GM19239 (cell line): Measurements from ENCODE around the gene ATAD5.
A peak's percentile ranks its signal among the peaks of the same experiment; 100 is the strongest.
"Not testable (repeated sequence)": the region's sequence is repeated elsewhere in the genome, so short reads cannot be mapped to it uniquely, and the experiment has no call there.

Experiments
- DNase-seq: peaks from one replicate; pipeline ENCODE4 v3.0.0; 2011; ENCODE audit warnings: low spot score; ENCODE audit not compliant: insufficient read length
- FAIRE-seq: peaks from 2 replicates; lab custom pipeline; 2011; peaks lifted over from hg19 to GRCh38; lab: Jason Lieb, UNC

Gene ATAD5

GRCh38 chr17:30821871-30822723, 9.7 kb upstream of the ATAD5 start:
- DNase-seq, result no peak
- FAIRE-seq, result peak; percentile 44

DNA sequence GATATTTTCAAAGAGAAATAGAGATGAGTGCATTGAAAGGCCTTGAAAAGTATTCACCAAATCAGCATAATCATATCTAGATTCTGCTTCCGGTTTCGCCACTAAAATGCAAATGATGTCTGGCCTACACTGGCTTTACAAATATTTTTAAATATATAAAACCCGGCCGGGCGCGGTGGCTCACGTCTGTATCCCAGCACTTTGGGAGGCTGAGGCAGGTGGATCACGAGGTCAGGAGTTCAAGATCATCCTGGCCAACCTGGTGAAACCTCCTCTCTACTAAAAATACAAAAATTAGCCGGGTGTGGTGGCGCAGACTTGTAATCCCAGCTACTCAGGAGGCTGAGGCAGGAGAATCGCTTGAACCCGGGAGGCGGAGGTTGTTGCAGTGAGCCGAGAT, 8.8 kb upstream of the ATAD5 start:
- not testable (repeated sequence) for DNase-seq, FAIRE-seq

- FAIRE-seq, result peak; percentile 26
These were observed 8.3 kb upstream of the ATAD5 start for GRCh38 chr17:30823421-30823820.

DNA sequence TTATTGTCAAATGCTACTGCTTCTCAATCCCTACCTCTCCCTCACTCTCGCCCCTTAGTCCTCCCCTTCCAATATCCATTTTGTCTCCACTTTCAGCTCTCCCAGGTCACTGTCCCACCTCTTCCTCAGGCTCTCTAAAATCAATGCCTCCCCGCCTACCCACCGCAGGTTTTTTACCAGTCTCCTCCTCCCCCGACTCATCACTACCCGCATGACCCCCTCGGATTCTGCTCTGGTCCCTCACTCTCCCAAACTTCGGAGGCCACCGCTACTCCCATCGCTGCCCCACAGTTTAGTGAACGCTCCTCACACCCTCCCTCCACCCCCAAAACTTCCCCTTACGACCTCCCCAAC, 7.8 kb upstream of the ATAD5 start:
- FAIRE-seq, result peak; percentile 60
- peak; percentile 17 for DNase-seq

More at GRCh38 chr17:30823421-30823820, 8.3 kb upstream of the ATAD5 start:
- no peak for DNase-seq

GRCh38 chr17:30824356-30825145, 7.2 kb upstream of the ATAD5 start, which contains the start of gene CRLF3:
Gene CRLF3 (minus strand): TSS chr17:30824692. CDS start chr17:30824651, 41 bp downstream.
- DNase-seq (peak; percentile 89), FAIRE-seq (peak; percentile 78)

DNA sequence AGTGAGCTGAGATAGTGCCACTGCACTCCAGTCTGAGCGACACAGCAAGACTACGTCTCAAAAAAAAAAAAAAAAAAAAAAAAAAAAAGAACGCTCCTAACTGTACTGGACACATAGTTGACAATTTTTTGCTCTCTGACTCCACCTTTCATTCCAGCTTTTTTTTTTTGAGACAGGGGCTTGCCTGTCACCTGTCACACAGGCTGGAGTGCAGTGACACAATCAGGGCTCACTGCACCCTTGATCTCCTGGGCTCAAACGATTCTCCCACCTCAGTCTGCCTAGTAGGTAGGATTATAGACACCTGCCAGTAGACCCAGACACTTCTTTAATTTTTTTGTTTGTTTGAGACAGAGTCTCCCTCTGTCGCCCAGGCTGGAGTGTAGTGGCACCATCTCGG, 4.7 kb upstream of the ATAD5 start:
- DNase-seq (no peak), FAIRE-seq (no peak)

DNA sequence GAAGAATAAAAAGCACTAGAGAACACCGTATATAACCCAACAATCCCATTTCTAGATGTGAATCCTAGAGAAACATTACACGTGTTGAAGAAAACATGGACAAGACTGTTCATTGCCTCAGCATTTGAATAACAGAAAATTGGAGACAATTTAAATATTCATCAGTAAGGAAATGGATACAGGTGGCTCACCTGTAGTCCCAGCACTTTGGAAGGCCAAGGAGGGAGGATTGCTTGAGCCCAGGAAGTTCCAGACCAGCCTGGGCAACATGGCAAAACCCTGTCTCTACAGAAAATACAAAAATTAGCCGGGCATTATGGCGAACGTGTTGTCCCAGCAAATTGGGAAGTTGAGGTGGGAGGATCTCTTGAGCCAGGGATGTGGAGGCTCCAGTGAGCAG, 2.7 kb upstream of the ATAD5 start:
- FAIRE-seq (no peak), DNase-seq (no peak)

DNA sequence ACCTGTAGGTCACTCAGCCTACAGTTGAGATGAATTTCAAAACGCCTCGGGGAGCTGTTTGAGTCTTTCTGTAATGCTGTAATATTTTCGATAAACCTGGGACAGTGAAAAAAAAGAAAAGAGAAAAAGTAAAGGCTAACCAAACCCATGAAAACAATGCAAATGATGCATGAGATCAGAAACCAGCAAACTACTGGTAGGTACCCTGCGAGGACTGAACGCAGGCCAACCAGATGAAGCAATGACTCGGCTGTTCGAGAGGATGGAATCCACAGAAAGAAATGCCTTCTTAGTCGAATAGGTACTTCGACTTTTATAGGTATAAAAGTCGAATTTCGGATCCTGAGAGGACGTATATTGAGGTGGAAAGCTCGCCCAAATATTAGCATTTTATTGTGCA, 509 bp upstream of the ATAD5 start:
- FAIRE-seq (no peak), DNase-seq (no peak)

- DNase-seq (no peak), FAIRE-seq (peak; percentile 11)
These were observed 815 bp downstream of the ATAD5 start for GRCh38 chr17:30832438-30833124.

DNA sequence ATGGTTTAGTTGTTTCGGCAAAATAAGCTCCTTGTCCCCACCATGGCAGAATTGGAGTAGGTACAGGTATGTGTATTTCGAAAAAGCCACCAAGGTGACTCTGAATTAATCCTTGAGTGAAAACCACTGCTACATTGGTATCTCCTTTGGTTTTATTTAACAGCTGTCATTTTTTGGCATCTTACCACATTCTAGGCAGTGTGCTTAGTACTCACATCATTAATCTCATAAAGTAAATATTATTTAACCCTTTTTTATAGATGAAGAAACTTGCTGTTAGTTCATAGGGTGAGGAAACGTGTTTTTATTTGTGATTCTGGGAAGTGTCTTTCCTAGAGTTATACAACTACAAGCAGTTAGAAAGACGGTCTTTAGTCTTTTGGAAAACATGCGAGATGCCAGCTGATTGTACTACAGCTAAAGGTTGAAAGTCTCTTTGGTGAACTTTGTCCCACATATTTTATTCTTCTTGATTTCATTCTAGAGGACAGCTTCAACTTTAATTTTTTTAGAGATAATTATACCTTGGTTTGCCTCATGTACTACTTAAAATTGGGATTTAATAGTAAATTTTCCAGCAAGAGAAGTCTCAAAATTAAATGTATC, 6.5 kb downstream of the ATAD5 start:
- DNase-seq (no peak), FAIRE-seq (no peak)

DNA sequence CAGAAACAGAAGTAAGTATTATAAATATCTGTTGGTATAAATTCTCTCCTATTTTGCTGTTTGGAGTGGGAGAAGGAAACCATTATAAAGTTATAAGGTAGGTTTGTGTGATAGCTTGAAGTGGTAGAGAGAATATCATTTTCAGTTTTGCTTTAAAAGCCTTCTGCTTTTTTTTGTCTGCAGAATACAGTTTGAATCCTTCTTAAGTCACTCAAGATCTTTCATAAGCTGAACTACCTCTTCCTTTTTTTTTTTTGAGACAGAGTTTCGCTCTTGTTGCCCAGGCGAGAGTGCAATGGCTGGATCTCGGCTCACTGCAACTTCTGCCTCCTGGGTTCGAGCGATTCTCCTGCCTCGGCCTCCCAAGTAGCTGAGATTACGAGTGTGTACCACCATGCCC, 9.0 kb downstream of the ATAD5 start:
- DNase-seq (no peak), FAIRE-seq (no peak)

- no peak for DNase-seq
- no peak for FAIRE-seq
These were observed 16.3 kb downstream of the ATAD5 start for GRCh38 chr17:30848021-30848420.

GRCh38 chr17:30854146-30854545, 22.4 kb downstream of the ATAD5 start:
- no peak for FAIRE-seq
- DNase-seq, result no peak

- DNase-seq (no peak), FAIRE-seq (no peak)
These were observed 26.9 kb downstream of the ATAD5 start for GRCh38 chr17:30858556-30859250.

GRCh38 chr17:30864636-30865035, 32.9 kb downstream of the ATAD5 start:
- FAIRE-seq (no peak), DNase-seq (no peak)

GRCh38 chr17:30869005-30869404, 37.2 kb downstream of the ATAD5 start:
- DNase-seq, result no peak
- no peak for FAIRE-seq

DNA sequence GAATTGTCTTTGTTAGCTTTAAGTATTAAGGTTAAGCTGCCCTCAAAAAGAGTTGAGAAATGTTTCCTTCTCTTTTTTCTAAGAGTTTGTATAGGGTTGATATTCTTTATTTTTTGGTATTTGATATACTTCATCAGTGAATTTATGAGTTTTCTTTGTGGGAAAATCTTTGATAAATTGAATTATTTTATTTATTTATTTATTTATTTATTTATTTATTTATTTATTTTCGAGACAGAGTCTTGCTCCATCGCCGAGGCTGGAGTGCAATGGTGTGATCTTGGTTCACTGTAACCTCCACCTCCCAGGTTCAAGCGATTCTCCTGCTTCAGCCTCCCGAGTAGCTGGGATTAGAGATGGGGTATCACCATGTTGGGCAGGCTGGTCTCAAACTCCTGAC, 54.4 kb downstream of the ATAD5 start:
- DNase-seq (no peak), FAIRE-seq (no peak)

DNA sequence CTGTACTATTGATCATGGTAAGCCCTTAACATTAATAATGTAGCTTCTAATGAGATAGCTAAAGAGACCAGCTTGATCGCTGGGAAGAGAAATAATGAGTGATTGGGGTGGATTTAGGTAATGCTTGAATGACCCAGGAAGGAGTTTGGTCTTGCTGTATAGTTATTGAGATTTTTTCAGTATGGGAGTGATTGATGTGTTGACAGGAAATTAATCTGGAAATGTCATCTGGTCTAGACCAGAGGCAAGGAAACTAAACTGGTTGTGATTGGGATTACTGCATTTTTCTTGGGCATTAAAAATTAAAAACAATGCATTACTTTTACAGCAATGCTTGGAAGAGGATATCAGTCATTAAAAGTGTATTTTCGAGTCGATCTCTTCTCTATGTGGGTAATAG, 62.5 kb downstream of the ATAD5 start:
- no peak for FAIRE-seq
- DNase-seq, result no peak

DNA sequence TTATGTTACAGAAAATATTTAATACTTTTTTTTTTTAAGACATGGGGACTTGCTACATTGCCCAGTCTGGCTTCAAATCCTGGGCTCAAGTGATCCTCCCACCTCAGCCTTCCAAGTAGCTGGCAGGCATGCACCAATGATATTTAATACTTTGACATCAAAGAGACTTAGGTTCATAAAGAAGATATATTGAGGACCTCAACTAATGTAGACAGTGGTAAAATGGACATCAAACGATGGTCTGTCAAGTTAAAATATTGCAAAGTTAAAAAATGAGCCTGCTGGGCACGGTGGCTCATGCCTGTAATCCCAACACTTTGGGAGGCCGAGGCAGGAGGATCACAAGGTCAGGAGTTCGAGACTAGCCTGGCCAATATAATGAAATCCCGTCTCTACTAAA, 65.5 kb downstream of the ATAD5 start:
- no peak for FAIRE-seq
- no peak for DNase-seq

DNA sequence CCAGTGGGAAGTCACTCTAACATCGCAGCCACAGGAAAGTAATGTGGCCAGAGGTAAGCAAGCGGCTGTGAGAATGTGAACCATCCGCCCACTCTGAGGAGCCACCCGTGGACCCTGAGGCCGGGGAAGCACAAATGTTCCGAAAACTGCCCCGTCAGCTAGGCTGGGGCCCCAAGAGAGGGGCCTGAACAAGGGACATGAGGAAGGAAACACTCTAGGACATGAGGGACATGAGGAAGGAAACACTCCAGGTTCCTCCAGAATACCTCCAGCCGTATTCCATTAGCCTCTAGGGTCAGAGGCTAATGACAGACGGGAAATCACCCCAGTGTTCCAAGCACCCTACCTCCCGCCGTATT, 74.0 kb downstream of the ATAD5 start:
- DNase-seq (no peak), FAIRE-seq (no peak)
